ENCODE results near the gene S100A10.

DNA sequence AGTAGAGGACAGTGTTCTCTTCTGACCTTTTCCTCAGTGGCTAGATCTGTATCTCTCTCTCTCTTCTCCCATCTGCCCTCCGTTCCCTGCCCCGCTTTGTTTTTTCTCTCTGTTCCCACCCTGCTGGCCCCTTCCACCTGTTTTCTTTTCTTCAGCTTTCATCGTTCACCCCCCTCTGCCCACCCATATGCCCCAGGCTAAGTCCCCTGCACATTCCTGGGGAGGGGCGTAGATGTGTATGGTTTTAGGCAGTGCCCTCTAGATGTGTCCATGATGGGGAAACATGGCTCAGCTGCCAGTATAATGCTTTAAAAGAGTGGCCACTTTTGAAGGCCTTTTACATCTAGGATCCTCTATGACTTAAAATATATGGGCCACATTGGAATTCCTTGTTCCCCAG, 29.6 kb upstream of the S100A10 start:
- TF ChIP-seq, protein P1, sequence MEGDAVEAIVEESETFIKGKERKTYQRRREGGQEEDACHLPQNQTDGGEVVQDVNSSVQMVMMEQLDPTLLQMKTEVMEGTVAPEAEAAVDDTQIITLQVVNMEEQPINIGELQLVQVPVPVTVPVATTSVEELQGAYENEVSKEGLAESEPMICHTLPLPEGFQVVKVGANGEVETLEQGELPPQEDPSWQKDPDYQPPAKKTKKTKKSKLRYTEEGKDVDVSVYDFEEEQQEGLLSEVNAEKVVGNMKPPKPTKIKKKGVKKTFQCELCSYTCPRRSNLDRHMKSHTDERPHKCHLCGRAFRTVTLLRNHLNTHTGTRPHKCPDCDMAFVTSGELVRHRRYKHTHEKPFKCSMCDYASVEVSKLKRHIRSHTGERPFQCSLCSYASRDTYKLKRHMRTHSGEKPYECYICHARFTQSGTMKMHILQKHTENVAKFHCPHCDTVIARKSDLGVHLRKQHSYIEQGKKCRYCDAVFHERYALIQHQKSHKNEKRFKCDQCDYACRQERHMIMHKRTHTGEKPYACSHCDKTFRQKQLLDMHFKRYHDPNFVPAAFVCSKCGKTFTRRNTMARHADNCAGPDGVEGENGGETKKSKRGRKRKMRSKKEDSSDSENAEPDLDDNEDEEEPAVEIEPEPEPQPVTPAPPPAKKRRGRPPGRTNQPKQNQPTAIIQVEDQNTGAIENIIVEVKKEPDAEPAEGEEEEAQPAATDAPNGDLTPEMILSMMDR (IDR thresholded peaks at IDR 0.05; ENCODE audit: insufficient read depth, low read depth, low read length), result no peak
- no peak for TF ChIP-seq EZH2 (IDR thresholded peaks at IDR 0.05; ENCODE audit: insufficient read depth, low read length)

Data from astrocyte (in vitro differentiated cells and primary cell).